GM12801 (cell line): ENCODE results near the gene MYL12B.

Experiments used
- TF ChIP-seq, protein P1 (sequence below): IDR thresholded peaks from one replicate; pipeline ENCODE4 v1.5.1; 2011; ENCODE audit warnings: control low read depth; ENCODE audit not compliant: insufficient read length; ENCODE audit errors: extremely low read depth

The MYL12B gene

DNA sequence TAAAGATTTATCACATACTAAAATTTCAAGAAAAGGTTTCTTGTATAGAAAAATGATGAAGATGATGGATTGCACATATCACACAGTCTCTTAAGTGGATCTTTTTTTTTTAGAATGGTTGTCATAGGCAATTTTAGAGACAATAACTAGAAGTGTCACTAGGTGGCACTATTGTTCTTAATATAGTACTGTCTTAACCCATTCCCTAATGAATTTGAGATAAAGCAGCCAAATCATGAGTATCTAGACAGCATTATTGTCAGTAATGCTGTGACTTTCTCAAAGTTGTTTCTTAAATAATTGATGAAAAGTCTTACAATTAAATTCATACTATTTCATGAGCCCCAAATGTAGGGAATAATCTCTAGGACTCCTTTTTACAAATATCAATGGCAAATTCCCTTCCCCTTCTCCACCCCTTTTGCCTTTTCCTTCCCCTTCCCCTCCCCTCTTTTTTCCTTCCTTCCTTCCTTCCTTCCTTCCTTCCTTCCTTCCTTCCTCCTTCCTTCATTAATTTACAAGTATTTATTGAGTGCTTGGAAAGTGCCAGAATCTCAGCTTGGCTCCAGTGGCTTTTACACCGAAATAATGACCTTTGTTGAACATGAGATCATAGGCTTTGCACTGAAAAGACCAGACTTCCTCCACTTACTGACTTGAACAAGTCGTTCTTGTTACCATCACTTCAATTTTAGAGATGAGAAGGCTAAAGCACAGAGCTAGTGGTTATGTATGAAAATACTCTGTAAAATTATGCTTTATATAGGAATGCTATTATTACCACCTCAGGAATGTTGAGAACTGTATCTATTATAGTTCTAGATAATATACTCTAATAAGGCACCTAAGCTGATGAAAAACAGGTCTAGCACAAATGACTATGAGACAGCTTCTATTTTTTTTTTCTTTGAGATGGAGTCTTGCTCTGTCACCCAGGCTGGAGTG lies 19.8 kb downstream of the MYL12B start:
- TF ChIP-seq, protein P1, sequence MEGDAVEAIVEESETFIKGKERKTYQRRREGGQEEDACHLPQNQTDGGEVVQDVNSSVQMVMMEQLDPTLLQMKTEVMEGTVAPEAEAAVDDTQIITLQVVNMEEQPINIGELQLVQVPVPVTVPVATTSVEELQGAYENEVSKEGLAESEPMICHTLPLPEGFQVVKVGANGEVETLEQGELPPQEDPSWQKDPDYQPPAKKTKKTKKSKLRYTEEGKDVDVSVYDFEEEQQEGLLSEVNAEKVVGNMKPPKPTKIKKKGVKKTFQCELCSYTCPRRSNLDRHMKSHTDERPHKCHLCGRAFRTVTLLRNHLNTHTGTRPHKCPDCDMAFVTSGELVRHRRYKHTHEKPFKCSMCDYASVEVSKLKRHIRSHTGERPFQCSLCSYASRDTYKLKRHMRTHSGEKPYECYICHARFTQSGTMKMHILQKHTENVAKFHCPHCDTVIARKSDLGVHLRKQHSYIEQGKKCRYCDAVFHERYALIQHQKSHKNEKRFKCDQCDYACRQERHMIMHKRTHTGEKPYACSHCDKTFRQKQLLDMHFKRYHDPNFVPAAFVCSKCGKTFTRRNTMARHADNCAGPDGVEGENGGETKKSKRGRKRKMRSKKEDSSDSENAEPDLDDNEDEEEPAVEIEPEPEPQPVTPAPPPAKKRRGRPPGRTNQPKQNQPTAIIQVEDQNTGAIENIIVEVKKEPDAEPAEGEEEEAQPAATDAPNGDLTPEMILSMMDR: no peak

DNA sequence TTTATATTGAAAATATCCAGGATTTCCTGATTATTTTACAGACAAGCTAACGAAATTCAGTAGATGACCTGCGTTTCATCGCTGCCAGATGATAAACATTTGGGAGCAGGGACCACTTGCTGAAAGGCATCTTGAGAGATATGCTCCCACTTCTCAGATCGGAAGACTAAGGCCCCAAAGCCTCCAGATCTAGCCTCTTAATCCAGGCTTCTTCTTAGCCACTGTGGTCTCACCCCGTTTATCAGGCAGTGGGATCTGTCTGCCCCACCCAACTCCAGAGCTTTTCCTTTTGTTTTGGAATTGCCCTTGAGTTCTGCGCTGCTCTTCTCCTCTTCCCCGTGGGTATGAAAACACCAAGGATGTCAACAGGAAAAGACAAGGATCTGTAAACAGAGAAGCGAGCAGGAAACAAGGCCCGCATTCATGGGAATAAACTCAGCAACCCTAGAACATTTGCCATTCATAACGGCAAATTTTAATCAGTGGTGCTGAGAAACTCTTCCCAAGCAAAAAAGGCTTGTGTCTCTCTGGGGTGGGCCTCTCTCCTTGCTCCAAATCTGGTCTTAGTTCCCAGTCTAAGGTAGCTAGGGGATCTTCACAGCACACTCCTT lies 21.4 kb downstream of the MYL12B start:
- TF ChIP-seq, protein P1: no peak

DNA sequence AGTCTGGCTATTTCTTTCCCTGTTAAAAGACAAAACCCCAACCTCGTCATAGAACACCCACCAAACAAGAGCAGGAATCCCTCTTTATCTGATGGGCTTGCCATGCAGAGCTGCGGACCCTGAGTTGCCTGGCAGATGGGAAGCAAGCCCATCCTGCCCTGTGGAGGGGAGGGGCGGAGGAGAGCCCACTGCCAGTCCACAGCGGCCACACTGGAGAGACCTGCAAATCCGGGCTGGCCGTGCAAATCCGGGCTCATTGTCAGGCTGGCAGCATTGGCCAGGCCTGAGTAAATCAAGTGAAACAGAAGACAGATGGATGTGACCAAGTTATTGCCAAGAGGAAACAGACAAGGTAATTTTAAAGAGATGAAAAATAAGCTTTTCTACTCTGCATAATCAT lies 22.0 kb downstream of the MYL12B start:
- TF ChIP-seq, protein P1: no peak

GRCh38 chr18:3284501-3284900 lies 22.6 kb downstream of the MYL12B start:
- TF ChIP-seq, protein P1: no peak

DNA sequence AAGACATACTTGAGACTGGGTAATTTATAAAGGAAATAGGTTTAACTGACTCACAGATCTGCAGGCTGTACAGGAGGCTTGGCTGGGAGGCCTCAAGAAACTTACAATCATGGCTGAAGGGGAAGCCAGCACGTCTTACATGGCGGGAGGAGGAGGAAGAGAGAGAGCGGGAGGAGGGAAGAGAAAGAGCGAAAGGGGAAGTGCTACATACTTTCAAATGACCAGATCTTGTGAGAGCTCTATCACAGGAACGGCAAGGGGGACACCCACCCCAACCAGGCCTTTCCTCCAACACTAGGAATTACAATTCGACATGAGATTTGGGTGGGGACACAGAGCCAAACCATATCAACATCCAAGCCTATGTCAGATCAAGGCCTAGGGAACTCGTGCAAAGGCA lies 24.2 kb downstream of the MYL12B start:
- TF ChIP-seq, protein P1: no peak

- TF ChIP-seq, protein P1: no peak
These were observed 31.4 kb downstream of the MYL12B start for GRCh38 chr18:3293196-3293951.

DNA sequence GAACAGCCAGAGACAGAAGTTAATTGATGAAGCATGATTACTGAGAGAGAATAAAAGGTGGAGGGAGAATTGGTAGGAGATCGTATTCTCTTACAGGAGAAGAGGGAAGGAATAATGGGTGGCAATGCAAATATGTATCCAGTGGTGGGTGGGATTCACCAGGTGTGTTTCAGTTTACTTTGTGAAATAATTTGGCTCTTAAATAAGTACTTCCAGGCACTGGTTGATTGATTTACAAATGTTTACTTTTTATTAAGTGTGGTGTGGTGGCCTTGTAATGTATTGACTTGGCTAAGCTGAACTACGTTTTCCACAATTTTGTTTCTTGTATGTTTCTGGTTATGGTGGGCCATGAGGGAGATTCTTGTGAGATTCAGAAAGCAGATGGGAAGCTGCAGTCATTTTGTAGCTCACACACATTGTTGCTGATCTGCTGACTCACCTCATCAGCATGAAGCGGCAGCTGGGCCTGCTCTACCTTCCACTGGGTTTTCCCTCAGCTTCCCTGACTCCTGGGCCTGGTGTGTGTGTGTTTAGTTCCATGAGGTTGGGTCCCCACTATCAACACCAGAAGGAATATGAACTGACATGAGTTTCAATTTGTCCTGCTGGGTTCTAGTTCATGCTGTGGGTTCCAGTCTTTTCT lies 32.6 kb downstream of the MYL12B start:
- TF ChIP-seq, protein P1: no peak
